ENCODE results near the gene PLTP.

PLTP gene

GRCh38 chr20:45944965-45945677, 33.2 kb upstream of the PLTP start:
- TF ChIP-seq, protein P1, sequence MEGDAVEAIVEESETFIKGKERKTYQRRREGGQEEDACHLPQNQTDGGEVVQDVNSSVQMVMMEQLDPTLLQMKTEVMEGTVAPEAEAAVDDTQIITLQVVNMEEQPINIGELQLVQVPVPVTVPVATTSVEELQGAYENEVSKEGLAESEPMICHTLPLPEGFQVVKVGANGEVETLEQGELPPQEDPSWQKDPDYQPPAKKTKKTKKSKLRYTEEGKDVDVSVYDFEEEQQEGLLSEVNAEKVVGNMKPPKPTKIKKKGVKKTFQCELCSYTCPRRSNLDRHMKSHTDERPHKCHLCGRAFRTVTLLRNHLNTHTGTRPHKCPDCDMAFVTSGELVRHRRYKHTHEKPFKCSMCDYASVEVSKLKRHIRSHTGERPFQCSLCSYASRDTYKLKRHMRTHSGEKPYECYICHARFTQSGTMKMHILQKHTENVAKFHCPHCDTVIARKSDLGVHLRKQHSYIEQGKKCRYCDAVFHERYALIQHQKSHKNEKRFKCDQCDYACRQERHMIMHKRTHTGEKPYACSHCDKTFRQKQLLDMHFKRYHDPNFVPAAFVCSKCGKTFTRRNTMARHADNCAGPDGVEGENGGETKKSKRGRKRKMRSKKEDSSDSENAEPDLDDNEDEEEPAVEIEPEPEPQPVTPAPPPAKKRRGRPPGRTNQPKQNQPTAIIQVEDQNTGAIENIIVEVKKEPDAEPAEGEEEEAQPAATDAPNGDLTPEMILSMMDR (IDR thresholded peaks at IDR 0.05) = no peak
- Mint-ChIP-seq H3K36me3 (ENCODE audit: low read depth) (peaks cover 30% of the 10 kb centered on the region), H3K27me3 (ENCODE audit: low read depth, poor library complexity) (peaks cover 3% of the 10 kb centered on the region), H3K9me3 (no peaks in the 10 kb centered on the region), H3K27ac (peak overlapping the region; percentile 83), H3K4me3 (no peak overlapping the region), H3K4me1 (no peaks in the 10 kb centered on the region)
- DNase-seq = no peak

- peaks cover 3% of the 10 kb centered on the region for H3K27me3 Mint-ChIP-seq (ENCODE audit: low read depth, poor library complexity)
- no peak for DNase-seq
- H3K27ac Mint-ChIP-seq = peak overlapping the region; percentile 83
- no peak overlapping the region for H3K4me3 Mint-ChIP-seq
- TF ChIP-seq, protein P1 (IDR thresholded peaks at IDR 0.05) = no peak
- H3K36me3 Mint-ChIP-seq (ENCODE audit: low read depth) = peaks cover 36% of the 10 kb centered on the region
- no peaks in the 10 kb centered on the region for H3K9me3 Mint-ChIP-seq
- H3K4me1 Mint-ChIP-seq = peaks cover 5% of the 10 kb centered on the region
These were observed 32.4 kb upstream of the PLTP start for GRCh38 chr20:45944151-45944964.

GRCh38 chr20:45943613-45944012, 31.7 kb upstream of the PLTP start:
- Mint-ChIP-seq H3K36me3 (ENCODE audit: low read depth) (peaks cover 37% of the 10 kb centered on the region), H3K4me3 (no peak overlapping the region), H3K9me3 (no peaks in the 10 kb centered on the region)

DNA sequence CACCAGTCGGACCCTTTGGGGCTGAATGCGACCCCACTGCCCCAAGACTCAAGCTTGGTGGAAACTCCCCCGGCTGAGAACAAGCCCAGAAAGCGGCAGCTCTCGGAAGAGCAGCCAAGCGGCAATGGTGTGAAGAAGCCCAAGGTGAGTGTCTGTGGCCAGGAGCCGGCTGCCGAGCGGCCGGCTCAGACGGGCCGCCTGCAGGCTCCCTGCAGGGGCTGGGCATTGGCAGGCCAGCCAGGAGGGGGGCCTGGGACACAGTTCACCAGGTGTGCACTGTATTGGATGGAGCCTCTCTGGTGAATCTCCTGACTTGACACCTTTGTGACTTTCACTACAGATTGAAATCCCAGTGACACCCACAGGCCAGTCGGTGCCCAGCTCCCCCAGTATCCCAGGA, 28.5 kb upstream of the PLTP start:
- Mint-ChIP-seq H3K36me3 (ENCODE audit: low read depth) (peaks cover 52% of the 10 kb centered on the region), H3K27ac (peak overlapping the region; percentile 69), H3K4me3 (no peak overlapping the region), H3K9me3 (no peaks in the 10 kb centered on the region), H3K4me1 (peaks cover 20% of the 10 kb centered on the region), H3K27me3 (ENCODE audit: low read depth, poor library complexity) (no peaks in the 10 kb centered on the region)
- no peak for DNase-seq
- TF ChIP-seq, protein P1 (IDR thresholded peaks at IDR 0.05) = no peak

More at GRCh38 chr20:45943613-45944012, 31.7 kb upstream of the PLTP start:
- Mint-ChIP-seq H3K27ac (no peak overlapping the region), H3K27me3 (ENCODE audit: low read depth, poor library complexity) (peaks cover 3% of the 10 kb centered on the region), H3K4me1 (peaks cover 6% of the 10 kb centered on the region)
- TF ChIP-seq, protein P1 (IDR thresholded peaks at IDR 0.05) = no peak
- no peak for DNase-seq

GRCh38 chr20:45940053-45940452, 28.1 kb upstream of the PLTP start:
- H3K4me3 Mint-ChIP-seq = no peak overlapping the region
- H3K4me1 Mint-ChIP-seq = peaks cover 24% of the 10 kb centered on the region
- H3K36me3 Mint-ChIP-seq (ENCODE audit: low read depth) = peaks cover 52% of the 10 kb centered on the region
- peak overlapping the region; percentile 69 for H3K27ac Mint-ChIP-seq
- H3K27me3 Mint-ChIP-seq (ENCODE audit: low read depth, poor library complexity) = no peaks in the 10 kb centered on the region
- TF ChIP-seq, protein P1 (IDR thresholded peaks at IDR 0.05) = no peak
- no peaks in the 10 kb centered on the region for H3K9me3 Mint-ChIP-seq
- DNase-seq = no peak

Measured in nephron progenitor cell (in vitro differentiated cells).